Endothelial cell of umbilical vein (primary cell): Measurements from ENCODE around the gene DUSP19. TPM values are rescaled to one million over a fixed set of nuclear protein-coding genes. Genes with fewer than 3 reads are reported as not detected.
A peak's percentile ranks its signal among the peaks of the same experiment; 100 is the strongest.

ENCODE experiments used
- Bru-seq: library from RNA; stranded (reverse); fragments of 400-500 nt; gene quantifications from one replicate; lab custom pipeline; 2021; lab: Mats Ljungman, UMichigan
- BruChase-seq, 2 experiments: library from RNA; stranded (reverse); fragments of 400-500 nt; gene quantifications; one replicate each; lab custom pipeline; 2021; lab: Mats Ljungman, UMichigan
- BruUV-seq: library from RNA; stranded (reverse); fragments of 400-500 nt; replicated peaks from 2 replicates; lab custom pipeline; 2021; lab: Mats Ljungman, UMichigan
- CTCF ChIA-PET: fragments of 300-600, 350-600 bp; sonication (Branson Sonifier 250); formaldehyde crosslinking; loops from one replicate; lab custom pipeline; 2021; ENCODE audit warnings: antibody characterized with exemption, inconsistent platforms; lab: Charles Lee
- POLR2A ChIA-PET: fragments of 300-600, 350-600 bp; sonication (Branson Sonifier 250); formaldehyde crosslinking; loops from one replicate; lab custom pipeline; 2021; ENCODE audit warnings: antibody characterized with exemption, inconsistent platforms; lab: Charles Lee
- DNase-seq: peaks from one replicate; pipeline ENCODE4 v3.0.0-alpha.2; 2011; ENCODE audit warnings: low read depth, low spot score
- FAIRE-seq: peaks from 2 replicates; lab custom pipeline; 2011; peaks lifted over from hg19 to GRCh38; lab: Jason Lieb, UNC
- H2AFZ ChIP-seq: 2 replicates; pipeline ENCODE4 v1.6.0; 2012; ENCODE audit warnings: low read depth, low read length, control low read depth, inconsistent platforms
- H3K27ac ChIP-seq: 2 replicates; pipeline ENCODE4 v1.5.1; 2011; ENCODE audit warnings: low read depth, mild to moderate bottlenecking, control low read depth, low read length, moderate library complexity; ENCODE audit not compliant: insufficient read depth
- H3K27me3 ChIP-seq, 2 experiments: 2 replicates each; pipeline versions ENCODE4 v1.6.0 to v1.6.1; 2011; ENCODE audit warnings: low read length in 2 of 2, mixed read lengths in 1 of 2; ENCODE audit not compliant: control insufficient read depth in 2 of 2, insufficient read depth in 2 of 2
- H3K36me3 ChIP-seq, 2 experiments: 2 replicates in 1 of 2; 3 replicates in 1 of 2; pipeline ENCODE4 v1.5.1; 2011; ENCODE audit warnings: low read length in 2 of 2, mild to moderate bottlenecking in 1 of 2, moderate library complexity in 1 of 2; ENCODE audit not compliant: control insufficient read depth in 2 of 2, insufficient read depth in 2 of 2; ENCODE audit errors: extremely low read depth in 1 of 2
- H3K4me1 ChIP-seq: 3 replicates; pipeline ENCODE4 v1.5.1; 2011; ENCODE audit warnings: mild to moderate bottlenecking, low read length; ENCODE audit not compliant: control insufficient read depth, insufficient read depth; ENCODE audit errors: extremely low read depth
- H3K4me2 ChIP-seq: 2 replicates; pipeline ENCODE4 v1.6.1; 2011; ENCODE audit warnings: low read length, control low read depth, mixed read lengths; ENCODE audit not compliant: insufficient read depth
- H3K4me3 ChIP-seq, 3 experiments: fragments of 200-600 bp in 1 of 3; sonication (generic), shearing (Covaris generic) in 1 of 3; replicated peaks in 1 of 3; 2 replicates each; pipeline ENCODE4 v1.5.1; 2011 to 2016; ENCODE audit warnings: control low read depth in 3 of 3, low read length in 3 of 3, mild to moderate bottlenecking in 2 of 3, inconsistent platforms in 1 of 3, low read depth in 1 of 3, moderate library complexity in 1 of 3; ENCODE audit not compliant: insufficient read depth in 1 of 3
- H3K79me2 ChIP-seq: 2 replicates; pipeline ENCODE4 v1.6.0; 2012; ENCODE audit warnings: low read length, inconsistent platforms; ENCODE audit not compliant: control insufficient read depth, insufficient read depth
- H3K9ac ChIP-seq: replicated peaks from 2 replicates; pipeline ENCODE3; 2011; ENCODE audit warnings: low read length, control low read depth; ENCODE audit not compliant: insufficient read depth; ENCODE audit errors: extremely low read depth
- H3K9me1 ChIP-seq: replicated peaks from 3 replicates; pipeline ENCODE4 v1.6.0; 2011; ENCODE audit warnings: mild to moderate bottlenecking, low read length; ENCODE audit not compliant: control insufficient read depth, insufficient read depth; ENCODE audit errors: extremely low read depth
- H3K9me3 ChIP-seq: replicated peaks from 2 replicates; pipeline ENCODE4 v1.5.1; 2012; ENCODE audit warnings: low read length, inconsistent platforms; ENCODE audit not compliant: control insufficient read depth, insufficient read depth
- H4K20me1 ChIP-seq: replicated peaks from 2 replicates; pipeline ENCODE3; 2011; ENCODE audit warnings: mild to moderate bottlenecking, low read length; ENCODE audit not compliant: control insufficient read depth, insufficient read depth; ENCODE audit errors: extremely low read depth
- EZH2 ChIP-seq: IDR thresholded peaks from 2 replicates; pipeline ENCODE4 v1.6.1; 2012; ENCODE audit warnings: borderline replicate concordance, low read depth, mild to moderate bottlenecking, moderate library complexity, low read length, inconsistent platforms; ENCODE audit not compliant: severe bottlenecking
- GATA2 ChIP-seq: IDR thresholded peaks from 2 replicates; pipeline ENCODE4 v1.7.0; 2011; ENCODE audit warnings: low read depth, mild to moderate bottlenecking, moderate library complexity, mixed read lengths, low read length; ENCODE audit not compliant: insufficient read length, insufficient read depth
- JUN ChIP-seq: IDR thresholded peaks from 2 replicates; pipeline ENCODE4 v1.6.1; 2011; ENCODE audit warnings: borderline replicate concordance, low read depth; ENCODE audit not compliant: insufficient read length, insufficient read depth
- MAX ChIP-seq: IDR thresholded peaks from 2 replicates; pipeline ENCODE4 v1.6.1; 2011; ENCODE audit not compliant: insufficient read depth, insufficient read length
- MYC ChIP-seq: IDR thresholded peaks from one replicate; pipeline ENCODE4 v1.6.1; 2011; ENCODE audit warnings: mild to moderate bottlenecking, low read depth, low read length
- POLR2A ChIP-seq: IDR thresholded peaks from 2 replicates; pipeline ENCODE4 v1.6.1; 2012; ENCODE audit warnings: low read depth, mild to moderate bottlenecking, control low read depth, low read length
- POLR2AphosphoS5 ChIP-seq: IDR thresholded peaks from 2 replicates; pipeline ENCODE4 v1.6.1; 2012; ENCODE audit warnings: low read depth, mild to moderate bottlenecking, control low read depth, low read length, moderate library complexity; ENCODE audit not compliant: insufficient read depth
- dilution Hi-C: fragments of 300-500 bp; cut with MboI; formaldehyde crosslinking; loops from one replicate; pipeline ENCODE4 v1.15.0; 2019; ENCODE audit warnings: low sequenced_read_pairs; ENCODE audit not compliant: extremely low pct_ligation_motif_present
- intact Hi-C: fragments of 100-400 bp; cut with micrococcal nuclease; formaldehyde crosslinking; loops from one replicate; pipeline ENCODE4 v1.10.0; 2022
- long read RNA-seq: library from polyadenylated mRNA; stranded (forward); transcript quantifications from one replicate; pipeline ENCODE4 v2.0.0, GENCODE V29; 2021
- polyA minus RNA-seq, 3 experiments: library from RNA; depleted of rRNA, polyadenylated mRNA; stranded (reverse); fragments of >200 nt; gene quantifications; 1 replicate in 1 of 3; 2 replicates in 2 of 3; pipeline ENCODE4 v1.2.3, GENCODE V29; 2011
- polyA plus RNA-seq, 4 experiments: library from polyadenylated mRNA; depleted of rRNA in 3 of 4; stranded (reverse) in 3 of 4; unstranded in 1 of 4; fragments of >200 nt; gene quantifications; 2 replicates each; pipeline versions ENCODE4 v1.2.1 to v1.2.3, GENCODE V29; 2011 to 2012; ENCODE audit warnings: missing spikeins in 1 of 4
- total RNA-seq: library from RNA; stranded (reverse); gene quantifications from 2 replicates; pipeline ENCODE4 v1.2.3, GENCODE V29; 2021

DUSP19 gene
- total RNA-seq (1.7 and 1.9 TPM in 2 replicates), polyA plus RNA-seq (0.53 and 0.69 TPM in 2 replicates), polyA minus RNA-seq (2.0 and 2.6 TPM in 2 replicates), Bru-seq, nascent RNA (percentile 30 among the genes with signal in this experiment), BruChase-seq, experiment 1, labeled RNA remaining after a 6-hour chase (percentile 35 among the genes with signal in this experiment), BruChase-seq, experiment 2, labeled RNA remaining after a 2-hour chase (percentile 31 among the genes with signal in this experiment)
- 0.59 and 0.92 TPM in 2 replicates for polyA plus RNA-seq (2011; cell fraction: cytosol; rRNA removed)
- polyA plus RNA-seq (2011; cell fraction: nucleus; rRNA removed), result 0.36 and 1.0 TPM in 2 replicates
- 0.74 and 0.75 TPM in 2 replicates for polyA plus RNA-seq (2012)
- polyA minus RNA-seq (2011; cell fraction: cytosol; rRNA and poly(A)+ RNA removed), result 1.8 TPM
- 0.29 and 0.91 TPM in 2 replicates for polyA minus RNA-seq (2011; cell fraction: nucleus; rRNA and poly(A)+ RNA removed)
- long read RNA-seq, full-length matches to known transcripts, result 2 of 3 reads
- long read RNA-seq, partial matches to known transcripts, result 0 of 3 reads
- long read RNA-seq, other reads (novel, unspliced or antisense), result 1 of 3 reads

GRCh38 chr2:183078464-183079138, at the start of gene DUSP19:
TSS of gene DUSP19 (plus strand) at chr2:183078747. CDS start at chr2:183078934, 187 bp downstream.
- ChIA-PET CTCF (interaction anchor here (0.5 to 2.0 kb wide), 10 partner anchors 9 to 46 kb away, joined by 3 to 20 read pairs (median 4); no protein-coding TSS in a partner anchor), POLR2A (no interaction called here)
- TSS peak; percentile 86 for BruUV-seq
- peak within 1 kb of the TSS; percentile 65 to 97 (median 89) for H3K4me3 ChIP-seq
- peak within 1 kb of the TSS; percentile 99 for H2AFZ ChIP-seq
- TF ChIP-seq MYC (no peak), EZH2 (no peak), MAX (no peak), POLR2A (peak; percentile 83), GATA2 (no peak), POLR2AphosphoS5 (peak; percentile 71), JUN (no peak)
- H3K4me1 ChIP-seq, result peaks cover 12% of the 10 kb centered on the region
- no peaks in the 10 kb centered on the region for H3K9me1 ChIP-seq
- DNase-seq (peak; percentile 97), FAIRE-seq (peak; percentile 94)
- H3K36me3 ChIP-seq, result no peaks in the 10 kb centered on the region
- intact Hi-C loops (loop anchor here (1.0 to 5.0 kb wide), 3 partner anchors 40 to 164 kb away; partner anchors contain the start of genes NCKAP1 and NUP35), dilution Hi-C loops (no loop called here)
- no peaks in the 10 kb centered on the region for H3K9me3 ChIP-seq
- peaks cover 17 to 23% of the 10 kb centered on the region in 2 experiments for H3K27me3 ChIP-seq
- peak within 1 kb of the TSS; percentile 79 for H3K27ac ChIP-seq
- H3K9ac ChIP-seq, result peak within 1 kb of the TSS; percentile 88
- H3K4me2 ChIP-seq, result peak within 1 kb of the TSS; percentile 92
- H3K79me2 ChIP-seq, result no peaks in the 10 kb centered on the region
- no peaks in the 10 kb centered on the region for H4K20me1 ChIP-seq
